GOT3 (cell line): ENCODE data around the gene GRIK4.

Experiments
- DNase-seq: peaks from one replicate; lab custom pipeline; 2025; ENCODE audit warnings: mixed read lengths; lab: John Stamatoyannopoulos, UW

GRIK4 gene

DNA sequence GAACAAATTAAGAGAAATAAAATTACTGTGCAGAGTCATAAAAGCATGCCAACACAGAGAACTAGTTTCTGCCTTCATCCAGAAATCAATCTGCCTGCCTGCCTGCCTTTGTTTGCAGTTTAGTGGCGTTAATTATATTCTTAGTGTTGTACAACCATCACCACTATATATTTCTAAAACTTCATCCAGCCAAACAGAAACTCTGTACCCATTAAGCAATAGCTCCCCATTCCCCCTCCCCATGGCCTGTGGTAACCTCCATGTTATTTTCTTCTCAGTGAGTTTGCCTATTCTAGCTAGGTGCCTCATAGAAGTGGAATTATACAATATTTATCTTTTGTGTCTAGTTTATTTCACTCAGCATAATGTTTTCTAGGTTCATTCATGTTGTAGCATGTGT, 329.1 kb downstream of the GRIK4 start:
- no peak for DNase-seq

DNA sequence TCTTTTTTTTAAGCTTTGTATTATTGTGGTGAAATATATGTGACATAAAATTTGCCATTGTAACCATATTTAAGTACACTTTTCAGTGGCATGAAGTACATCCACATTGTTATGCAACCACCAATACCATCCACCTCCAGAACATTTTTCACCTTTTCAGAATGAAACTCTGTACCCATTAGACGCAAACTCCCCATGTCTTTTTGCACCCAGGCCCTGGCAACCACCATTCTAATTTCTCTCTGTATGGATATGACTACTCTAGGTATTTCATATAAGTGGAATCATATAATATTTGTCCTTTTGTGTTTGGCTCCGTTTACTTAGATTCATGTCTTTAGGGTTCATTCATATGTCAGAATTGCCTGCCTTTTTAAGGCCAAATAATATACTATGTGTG, 329.5 kb downstream of the GRIK4 start:
- DNase-seq, result no peak

DNA sequence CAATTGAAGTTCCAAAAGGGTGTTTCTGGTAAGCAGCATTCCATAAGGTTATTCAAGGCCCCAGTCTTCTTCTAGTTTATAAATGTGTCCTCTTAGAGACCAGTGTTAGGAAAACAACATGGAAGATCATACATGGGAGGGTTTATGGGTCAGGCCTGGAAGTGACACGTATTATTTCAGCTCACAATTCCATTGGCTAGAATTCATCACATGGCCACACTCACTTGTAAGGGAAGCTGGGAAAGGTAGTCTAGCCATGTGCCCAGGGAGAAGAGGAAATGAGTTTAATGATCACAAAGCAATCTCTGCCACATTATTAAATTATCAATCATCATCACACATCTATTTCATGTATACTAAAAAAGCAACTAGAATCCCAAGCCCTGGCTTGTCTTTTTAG, 330.6 kb downstream of the GRIK4 start:
- no peak for DNase-seq

DNA sequence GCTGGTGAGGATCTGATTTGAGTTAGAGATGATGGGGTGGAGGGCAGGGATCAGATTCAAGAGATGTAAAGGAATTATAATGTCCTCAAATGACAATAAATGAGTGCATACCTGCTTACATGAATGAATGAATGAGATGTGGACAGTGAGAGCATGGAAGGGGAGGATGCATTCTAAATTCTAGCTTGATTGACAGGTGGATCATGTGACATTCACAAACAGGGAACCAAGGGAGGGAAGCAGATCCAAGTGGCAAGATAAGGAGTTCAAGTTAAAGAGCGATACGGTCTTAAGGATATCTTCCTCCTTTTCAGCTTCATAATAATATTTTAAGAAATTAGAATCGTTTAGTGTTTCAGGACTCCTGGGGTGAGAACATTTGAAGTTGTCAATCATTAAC, 341.9 kb downstream of the GRIK4 start:
- DNase-seq, result no peak

DNA sequence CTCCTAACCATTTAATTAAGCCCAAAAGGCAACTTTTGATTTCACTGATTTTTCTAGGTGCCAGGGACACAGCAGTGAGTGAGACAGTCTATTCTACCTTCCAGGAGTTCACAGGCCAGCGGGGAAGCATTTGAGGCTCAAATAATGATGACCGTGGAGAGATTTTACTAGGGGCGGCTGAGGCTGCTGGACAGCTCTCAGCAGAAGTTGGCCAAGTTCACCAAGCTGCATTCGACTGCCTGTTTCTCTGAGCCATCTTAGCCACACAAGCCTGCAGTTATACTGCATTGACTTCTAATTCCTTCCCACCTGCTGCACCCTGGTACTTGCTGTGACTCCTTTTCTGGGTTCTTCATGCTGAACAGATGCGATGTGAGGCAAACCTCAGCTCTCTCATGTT, 343.4 kb downstream of the GRIK4 start:
- no peak for DNase-seq

DNA sequence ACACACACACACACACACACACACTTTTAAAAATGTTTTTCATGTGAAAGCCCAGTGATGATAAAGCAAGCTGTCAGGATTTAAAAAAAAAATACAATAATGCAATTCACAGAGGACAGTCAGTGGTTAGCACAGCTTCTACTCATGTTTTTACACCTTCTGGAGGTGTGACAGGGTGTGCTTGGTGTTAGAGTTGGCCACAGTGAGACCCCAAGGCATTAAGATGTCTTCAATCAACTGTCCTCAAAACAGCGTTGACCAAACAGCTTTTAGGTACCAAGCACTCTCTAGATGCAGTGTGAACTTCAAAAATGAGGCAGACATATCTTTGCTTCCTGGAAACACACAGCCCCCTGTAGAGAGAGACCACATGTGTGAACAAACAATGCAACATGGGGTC, 346.0 kb downstream of the GRIK4 start:
- DNase-seq, result no peak

DNA sequence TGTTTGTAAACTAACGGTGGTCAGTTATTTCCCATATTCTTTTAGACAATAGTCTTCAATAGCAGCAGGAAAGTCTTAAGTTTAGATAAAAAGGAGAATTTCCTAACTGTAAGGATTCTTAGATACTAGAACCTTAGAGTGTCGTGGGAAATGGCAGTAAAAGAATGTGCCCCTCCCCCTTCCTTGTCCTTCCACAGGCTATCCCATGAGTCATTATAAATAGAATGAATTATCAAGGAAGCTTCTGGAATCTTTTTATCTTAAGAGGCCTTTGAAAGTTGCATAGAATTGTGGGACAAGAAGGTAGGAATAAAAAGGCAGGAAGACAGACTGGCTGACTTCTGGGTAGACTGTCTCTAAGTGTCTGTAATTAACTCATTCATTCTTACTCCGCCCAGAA, 347.2 kb downstream of the GRIK4 start:
- no peak for DNase-seq

DNA sequence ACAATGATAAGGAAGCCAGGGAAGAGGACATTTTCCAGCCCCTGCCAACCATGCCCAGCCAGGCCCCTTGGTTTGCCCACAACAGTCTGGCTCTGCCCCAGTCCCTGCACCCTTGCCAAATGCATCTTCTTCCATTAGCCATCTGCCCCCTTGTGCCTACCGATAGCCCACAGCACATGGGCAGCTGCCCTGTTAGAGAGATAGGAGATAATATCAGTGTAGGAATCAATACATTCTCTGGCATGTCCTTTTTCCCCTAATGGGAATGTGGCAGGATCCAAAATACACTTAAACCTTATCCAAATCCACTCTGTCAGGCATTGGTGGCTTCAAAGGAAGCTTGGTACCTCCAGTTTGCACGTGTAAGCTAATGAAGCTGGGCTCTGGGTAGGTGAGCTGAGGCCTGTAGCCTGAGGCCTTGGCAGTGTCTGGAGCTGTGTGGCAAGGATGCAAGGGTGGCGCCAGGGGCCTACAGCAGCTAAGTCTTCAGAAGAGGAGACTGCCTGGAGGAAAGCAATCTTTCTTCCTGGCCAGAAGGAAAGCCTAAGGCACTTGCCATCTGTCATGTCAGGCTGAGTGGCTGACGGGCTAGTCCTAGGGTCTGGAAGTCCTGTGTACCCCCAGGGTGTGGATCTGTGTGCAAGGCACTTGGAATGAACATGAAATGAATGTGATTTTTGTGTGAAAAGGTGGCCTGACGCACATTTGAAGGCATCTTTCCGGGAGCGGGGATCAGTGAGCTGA, 348.2 kb downstream of the GRIK4 start:
- no peak for DNase-seq

DNA sequence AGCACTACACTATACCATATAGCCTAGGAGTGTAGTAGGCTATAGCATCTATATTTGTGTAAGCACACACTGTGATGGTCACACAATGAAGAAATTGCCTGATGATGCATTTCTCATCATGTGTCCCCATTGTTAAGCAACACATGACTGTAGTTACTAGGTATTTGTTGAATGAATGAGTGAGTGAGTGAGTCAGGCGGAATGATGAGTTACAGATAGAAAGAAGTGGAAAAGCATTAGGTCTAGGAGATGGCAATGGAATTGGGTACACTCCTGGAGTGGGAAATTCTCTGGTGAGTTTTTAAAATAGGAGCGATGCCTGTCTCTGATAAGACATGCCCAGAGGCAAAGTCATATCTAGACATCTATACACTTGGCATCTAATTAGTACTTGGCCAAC, 351.8 kb downstream of the GRIK4 start:
- DNase-seq, result no peak

DNA sequence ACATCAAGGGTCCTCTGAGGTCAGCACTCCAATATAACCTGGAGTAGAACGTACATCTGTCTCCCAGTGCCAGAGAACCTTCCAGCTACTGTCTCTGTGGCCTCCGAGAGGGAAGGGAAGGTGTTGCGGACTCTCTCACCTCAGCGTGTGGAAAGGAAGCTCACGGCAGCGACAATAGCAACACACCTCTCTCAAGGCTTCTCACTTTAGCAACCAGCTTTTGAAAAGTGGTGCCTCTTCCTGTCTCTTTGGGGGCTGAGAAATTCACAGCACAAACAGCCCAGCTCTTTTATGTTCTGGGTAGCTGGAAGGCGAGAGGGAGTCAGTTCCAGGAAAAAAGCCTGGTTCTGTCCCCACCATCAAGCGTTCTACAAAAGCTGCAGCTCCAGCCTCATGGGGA, 355.5 kb downstream of the GRIK4 start:
- DNase-seq, result no peak

DNA sequence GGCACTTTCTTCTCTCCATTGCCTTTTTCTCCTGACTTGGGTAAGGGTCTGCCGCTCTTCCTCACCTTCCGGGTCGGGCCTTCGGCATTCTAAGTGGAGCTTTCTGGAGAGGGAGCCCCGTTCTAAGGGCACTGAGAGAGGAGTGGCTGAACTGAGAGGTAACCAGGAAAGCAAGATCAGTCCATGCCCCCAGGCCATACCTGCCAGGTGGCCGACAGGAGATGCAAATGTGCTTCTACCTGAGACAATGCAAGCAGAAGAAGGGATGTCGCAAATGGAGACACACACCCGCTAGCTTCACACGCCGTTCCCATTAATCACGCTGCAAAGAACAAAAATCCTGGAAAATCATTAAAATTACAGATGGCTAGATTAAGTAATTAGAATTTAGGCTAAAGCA, 356.0 kb downstream of the GRIK4 start:
- no peak for DNase-seq

DNA sequence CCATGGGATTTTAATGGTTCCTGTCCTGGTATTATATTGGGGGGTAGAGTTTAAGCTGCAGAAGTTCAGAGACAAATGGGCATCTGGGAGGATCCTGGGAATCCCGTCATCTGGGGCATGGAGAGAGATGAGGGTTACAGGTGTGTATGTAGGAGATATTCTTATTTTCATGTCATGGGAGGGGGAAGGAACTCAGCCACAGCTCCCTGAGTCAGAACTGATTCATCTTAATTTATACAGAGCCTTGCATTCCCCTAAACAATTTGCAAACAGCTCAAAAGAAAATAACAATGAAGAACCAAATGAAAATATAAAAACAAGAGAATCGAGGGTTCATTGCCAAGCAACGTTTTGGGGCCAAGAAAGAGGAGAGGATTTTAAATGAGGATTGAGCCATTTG, 356.4 kb downstream of the GRIK4 start:
- DNase-seq, result no peak

DNA sequence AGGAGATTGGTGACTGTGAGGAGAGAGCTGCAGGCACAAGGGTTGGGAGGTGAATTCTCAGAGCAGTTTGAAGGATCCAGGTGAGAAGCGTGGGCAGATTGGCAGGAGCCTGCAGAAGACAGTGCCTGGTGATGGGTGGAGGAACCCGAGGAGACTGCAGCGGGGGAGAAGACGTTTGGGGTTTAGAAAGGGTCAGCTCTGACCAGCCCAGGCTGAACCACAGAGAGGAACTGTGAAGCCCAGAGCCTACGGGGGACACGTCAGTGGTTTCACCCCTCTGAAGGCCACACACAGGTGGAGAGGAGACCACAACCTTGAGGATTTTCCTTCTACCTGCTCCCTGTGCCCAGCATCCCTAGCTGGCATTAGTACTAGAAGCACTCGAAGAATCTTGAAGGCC, 357.5 kb downstream of the GRIK4 start:
- DNase-seq, result no peak

DNA sequence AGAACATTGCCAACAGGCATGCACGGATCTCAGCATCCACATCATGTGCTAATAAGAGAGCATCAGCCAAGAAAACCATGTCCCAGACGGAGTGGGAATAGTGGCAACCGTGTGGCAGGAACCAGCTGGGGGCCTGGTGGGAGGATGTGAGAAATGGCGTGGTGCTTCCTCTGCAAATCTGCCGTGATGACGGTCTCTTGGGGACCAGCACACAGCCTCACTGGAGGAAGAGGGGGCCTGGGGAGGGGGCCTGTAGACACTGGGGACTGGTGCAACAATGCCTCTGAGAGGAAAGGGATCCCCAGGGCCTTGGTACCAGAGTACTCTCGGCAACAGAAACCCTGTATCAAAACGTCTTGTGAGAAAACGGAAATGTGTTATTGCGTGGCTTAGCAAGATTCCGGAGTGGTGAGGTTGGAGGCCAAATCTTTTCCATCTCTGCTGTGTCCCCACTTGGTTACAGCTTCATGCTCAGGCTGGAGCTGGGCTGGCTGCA, 358.0 kb downstream of the GRIK4 start:
- no peak for DNase-seq

DNA sequence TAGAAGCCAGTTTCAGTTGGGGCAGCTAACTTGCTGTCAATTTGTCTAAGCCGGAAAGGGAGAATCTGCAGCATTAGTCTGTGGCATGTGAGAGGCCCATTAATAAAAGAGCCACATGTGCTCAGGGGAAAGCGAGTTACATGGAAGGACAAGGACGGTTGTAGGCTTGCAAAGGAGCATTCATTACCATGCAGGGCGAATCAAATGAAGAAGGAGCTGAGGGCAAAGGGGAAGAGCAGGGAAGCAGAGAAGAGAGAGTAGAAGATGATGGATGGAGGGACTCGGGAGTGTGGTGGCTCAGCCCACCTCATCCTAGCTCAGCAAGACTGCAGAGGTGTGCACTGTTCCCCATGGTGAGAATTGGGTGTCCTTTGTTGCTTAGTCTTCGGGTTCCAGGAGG, 359.6 kb downstream of the GRIK4 start:
- DNase-seq, result no peak

DNA sequence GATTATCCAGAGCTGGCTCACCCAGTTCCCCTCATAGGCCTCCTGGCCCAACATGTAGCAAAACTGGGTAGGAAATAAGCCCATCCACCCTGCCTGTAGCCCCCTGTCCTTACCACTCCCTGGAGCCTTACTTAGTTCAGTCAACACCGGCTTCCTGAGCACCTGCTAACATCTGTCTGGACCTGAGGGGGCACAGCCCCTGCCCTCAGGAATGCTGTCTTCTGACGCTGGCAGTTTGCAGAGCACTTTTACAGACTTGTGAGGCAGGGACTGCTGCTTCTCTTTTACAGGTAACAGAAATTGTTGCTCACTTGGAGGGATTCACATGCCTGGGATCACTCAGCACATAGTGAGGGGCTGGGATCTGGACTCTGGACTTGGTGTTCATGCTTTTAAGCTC, 360.4 kb downstream of the GRIK4 start:
- DNase-seq, result no peak

DNA sequence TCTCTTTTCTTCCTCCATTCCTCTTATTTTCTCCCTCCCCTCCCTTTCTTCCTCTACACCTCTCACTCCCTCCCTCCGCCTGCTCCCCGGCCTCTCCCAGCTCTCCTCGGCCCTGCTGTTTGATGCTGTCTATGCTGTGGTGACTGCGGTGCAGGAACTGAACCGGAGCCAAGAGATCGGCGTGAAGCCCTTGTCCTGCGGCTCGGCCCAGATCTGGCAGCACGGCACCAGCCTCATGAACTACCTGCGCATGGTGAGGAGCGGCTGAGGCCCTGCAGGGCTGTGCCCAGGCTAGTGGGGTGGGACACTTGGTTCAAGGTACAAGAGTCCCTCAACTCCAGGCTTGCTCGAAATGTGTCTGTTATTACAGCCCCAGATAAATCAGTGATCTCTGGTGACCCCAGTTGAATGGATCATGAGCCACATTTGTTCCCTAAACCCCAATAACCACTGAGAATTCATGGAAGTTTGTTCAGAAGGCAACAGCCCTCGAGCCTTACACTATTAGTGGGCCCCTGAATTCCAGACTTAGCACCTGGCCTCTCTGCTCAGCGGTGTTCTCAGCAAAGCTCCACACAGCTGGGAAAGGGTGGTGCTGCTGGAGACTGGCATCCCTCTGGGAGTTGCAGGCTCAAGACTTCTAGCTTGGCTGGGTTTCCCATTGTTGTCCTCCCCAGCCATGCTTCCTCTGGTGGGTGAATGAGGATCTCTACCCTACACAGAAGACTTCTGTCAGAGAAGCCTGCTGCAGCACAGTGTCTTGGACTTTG, 362.6 kb downstream of the GRIK4 start:
- DNase-seq, result no peak

DNA sequence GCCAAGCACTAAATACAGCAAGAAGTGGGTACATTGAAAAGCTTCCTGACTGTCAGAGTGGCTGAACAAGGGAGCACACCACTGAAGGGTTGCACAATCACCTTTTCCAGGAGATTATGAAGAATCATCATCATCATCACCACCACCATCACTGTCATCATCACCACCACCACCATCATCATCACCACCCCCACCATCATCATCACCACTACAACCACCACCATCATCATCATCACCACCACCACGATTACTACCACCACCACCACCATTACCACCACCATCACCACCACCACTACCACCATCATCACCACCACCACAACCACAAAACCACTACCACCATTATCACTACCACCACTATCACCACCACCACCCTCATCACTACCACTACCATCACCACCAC, 364.4 kb downstream of the GRIK4 start:
- no peak for DNase-seq

DNA sequence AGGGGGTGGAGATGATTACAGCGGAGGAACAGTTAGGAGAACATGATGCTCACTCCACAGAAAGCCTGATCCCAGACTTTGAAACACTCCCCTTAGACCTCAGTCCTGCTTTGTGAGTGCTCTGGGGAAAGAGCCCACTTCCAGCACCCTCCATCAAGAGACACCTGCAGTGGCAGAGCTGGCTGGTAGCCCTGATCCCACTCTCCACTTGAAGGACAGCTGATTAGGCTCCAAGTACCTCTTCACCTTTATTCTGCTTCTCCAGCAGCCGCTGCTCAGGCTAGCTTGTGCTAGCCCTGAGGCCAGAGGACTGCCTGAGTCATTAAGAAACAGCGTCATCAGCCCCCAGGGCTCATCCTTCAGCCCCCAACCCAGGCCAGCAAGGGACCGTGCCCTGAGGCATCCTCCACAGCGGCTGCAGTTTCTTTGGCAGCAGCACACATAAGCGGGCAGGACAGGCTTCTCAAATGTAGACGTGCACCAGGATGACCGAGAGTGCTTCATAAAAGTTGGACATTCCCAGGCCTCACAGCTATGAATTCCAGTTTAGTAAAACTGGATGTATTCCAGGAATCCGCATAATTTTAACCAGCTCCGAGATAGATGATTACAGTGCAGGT, 366.3 kb downstream of the GRIK4 start:
- DNase-seq, result no peak

DNA sequence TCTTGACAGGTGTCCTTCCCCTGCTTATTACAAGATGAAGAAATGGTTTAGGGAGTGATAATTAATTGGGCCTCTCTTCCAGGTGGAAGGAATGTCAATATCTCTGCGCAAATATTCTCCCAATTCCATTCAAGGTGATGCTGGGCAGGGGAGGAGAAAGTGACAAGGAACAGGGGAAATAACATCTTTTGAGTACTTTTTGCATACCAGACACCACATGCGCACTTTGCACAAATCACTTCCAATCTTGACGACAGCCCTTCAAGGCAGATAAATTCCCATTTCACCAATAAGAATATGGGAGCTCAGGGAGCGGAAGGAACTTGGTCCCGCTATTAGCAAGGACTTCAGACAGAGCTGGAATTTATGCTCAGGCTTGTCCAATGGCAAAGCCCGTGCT, 367.2 kb downstream of the GRIK4 start:
- DNase-seq, result no peak

DNA sequence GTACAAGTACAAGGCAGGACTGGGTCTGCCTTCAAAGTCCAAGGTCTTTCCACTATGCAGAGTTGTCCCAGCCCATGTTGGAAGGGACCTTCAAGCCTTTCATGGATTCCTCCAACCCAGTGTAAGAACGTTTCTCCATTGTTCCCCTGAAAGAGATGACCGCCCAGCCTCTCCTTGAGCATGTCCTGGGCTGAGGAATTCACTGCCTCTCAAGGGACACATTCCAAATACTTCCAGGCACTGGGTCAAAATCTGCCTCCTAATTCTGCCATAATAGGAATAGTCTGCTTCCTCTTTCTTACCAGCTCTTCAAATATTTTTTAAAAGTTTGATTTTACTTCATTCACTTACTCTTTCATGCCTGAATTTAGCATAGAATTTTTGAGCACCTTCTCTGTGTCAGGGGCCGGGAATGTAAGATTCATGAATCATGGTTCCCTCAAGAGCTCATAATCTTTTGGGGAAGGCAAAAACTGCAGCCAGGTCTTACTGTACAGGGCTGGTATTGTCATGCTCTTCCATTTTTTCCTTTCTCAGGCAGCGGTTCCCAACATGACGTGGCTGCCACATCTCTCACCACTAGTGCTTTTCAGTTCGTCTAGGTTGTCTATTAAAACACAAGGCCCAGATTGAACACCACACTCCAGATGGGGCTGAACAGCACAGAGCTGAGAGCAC, 369.1 kb downstream of the GRIK4 start:
- DNase-seq, result no peak

DNA sequence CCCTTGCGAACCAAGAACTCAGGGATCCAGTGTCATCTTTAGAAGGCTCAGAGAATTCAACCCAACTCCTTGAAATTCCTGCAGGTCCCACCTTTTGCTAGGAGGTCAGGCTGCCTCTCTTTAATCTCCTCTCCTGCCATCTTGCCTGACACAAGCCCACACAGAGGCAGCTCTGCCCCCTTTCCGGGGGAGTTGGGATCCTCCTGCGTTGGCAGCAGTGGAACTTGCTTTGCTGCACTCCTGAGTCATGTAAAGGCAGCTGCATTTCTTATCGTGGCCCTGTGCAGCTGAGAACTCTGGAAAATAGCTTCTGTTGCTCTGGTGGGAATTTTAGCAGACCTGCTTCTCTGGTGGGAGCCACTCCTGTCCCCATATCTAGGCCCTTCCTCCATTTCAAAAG, 370.0 kb downstream of the GRIK4 start:
- no peak for DNase-seq

DNA sequence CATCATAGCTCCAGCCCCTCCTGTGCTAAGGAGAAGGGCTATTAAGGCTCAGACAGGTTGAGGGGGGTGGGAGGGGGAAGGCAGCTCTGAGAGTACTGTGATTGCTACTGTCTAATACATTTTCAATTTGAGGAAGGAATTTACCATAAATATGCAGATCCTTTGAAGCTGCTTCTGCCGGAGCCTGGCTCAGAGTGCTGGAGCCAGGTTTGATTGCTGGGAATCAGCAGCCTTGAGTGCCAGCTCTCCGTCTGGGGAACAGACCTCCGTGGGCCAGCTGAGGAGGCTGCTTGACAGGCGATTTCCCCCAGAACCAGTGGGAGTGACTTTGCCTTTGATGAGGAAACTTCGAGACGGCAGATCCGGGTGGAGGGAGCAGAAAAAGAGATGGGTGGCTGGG, 370.6 kb downstream of the GRIK4 start:
- DNase-seq, result no peak
